HepG2 (cell line): Measurements from ENCODE around the gene STX4. TPM values are rescaled to one million over a fixed set of nuclear protein-coding genes. Genes with fewer than 3 reads are reported as not detected.

Experiments used
- AHR ChIP-seq: IDR thresholded peaks from 2 replicates; pipeline ENCODE4 v1.6.1; 2018; ENCODE audit warnings: missing genetic modification reagents, missing compliant biosample characterization
- CENPT ChIP-seq: sonication (generic); formaldehyde crosslinking; IDR thresholded peaks from 2 replicates; pipeline ENCODE4 v1.8.0; 2022; ENCODE audit warnings: low read depth, mild to moderate bottlenecking, moderate library complexity, missing genetic modification reagents
- ERF ChIP-seq: IDR thresholded peaks from 2 replicates; pipeline ENCODE4 v1.6.1; 2018; ENCODE audit warnings: missing biosample characterization, missing genetic modification reagents
- EZH2 ChIP-seq: conservative IDR thresholded peaks from 2 replicates; pipeline ENCODE4 v1.6.1; 2012; ENCODE audit warnings: mild to moderate bottlenecking, low read depth, low read length, moderate library complexity
- FOXK1 ChIP-seq: sonication (generic); formaldehyde crosslinking; IDR thresholded peaks from 2 replicates; pipeline ENCODE4 v1.4.0; 2020; ENCODE audit warnings: low read depth, missing genetic modification reagents, borderline replicate concordance
- HHEX ChIP-seq: IDR thresholded peaks from 2 replicates; pipeline ENCODE4 v1.6.1; 2016; ENCODE audit warnings: control low read depth
- ISL2 ChIP-seq: sonication (generic); formaldehyde crosslinking; IDR thresholded peaks from 2 replicates; pipeline ENCODE4 v1.5.0; 2020; ENCODE audit warnings: missing genetic modification reagents
- KDM5A ChIP-seq: fragments of 200-600 bp; sonication (generic); IDR thresholded peaks from 2 replicates; pipeline ENCODE4 v1.7.0; 2018; ENCODE audit warnings: antibody characterized with exemption, mild to moderate bottlenecking, low read length, borderline replicate concordance
- KDM5B ChIP-seq: sonication (generic); formaldehyde crosslinking; IDR thresholded peaks from 2 replicates; pipeline ENCODE4 v1.4.0; 2020; ENCODE audit warnings: missing genetic modification reagents, mild to moderate bottlenecking, borderline replicate concordance
- MATR3 ChIP-seq: sonication (generic); formaldehyde crosslinking; IDR thresholded peaks from 2 replicates; pipeline ENCODE4 v1.4.0; 2020; ENCODE audit warnings: missing genetic modification reagents
- MED1 ChIP-seq: sonication (generic); formaldehyde crosslinking; IDR thresholded peaks from 2 replicates; pipeline ENCODE4 v1.4.0; 2020; ENCODE audit warnings: missing genetic modification reagents
- NRL ChIP-seq: sonication (generic); formaldehyde crosslinking; IDR thresholded peaks from 2 replicates; pipeline ENCODE4 v1.5.0; 2020; ENCODE audit warnings: missing genetic modification reagents, mild to moderate bottlenecking, moderate library complexity, borderline replicate concordance
- REXO4 ChIP-seq: sonication (generic); formaldehyde crosslinking; IDR thresholded peaks from 2 replicates; pipeline ENCODE4 v1.8.0; 2022; ENCODE audit warnings: missing genetic modification reagents, mild to moderate bottlenecking, borderline replicate concordance
- ZNF136 ChIP-seq: sonication (generic); formaldehyde crosslinking; IDR thresholded peaks from 2 replicates; pipeline ENCODE4 v1.8.1; 2022; ENCODE audit warnings: low read depth, mild to moderate bottlenecking, moderate library complexity, missing genetic modification reagents
- ZNF160 ChIP-seq: sonication (generic); formaldehyde crosslinking; IDR thresholded peaks from 2 replicates; pipeline ENCODE4 v1.8.0; 2022; ENCODE audit warnings: mild to moderate bottlenecking, inconsistent platforms, missing genetic modification reagents
- ZNF335 ChIP-seq: sonication (generic); formaldehyde crosslinking; IDR thresholded peaks from 2 replicates; pipeline ENCODE4 v1.4.0; 2020; ENCODE audit warnings: missing genetic modification reagents
- ZNF34 ChIP-seq: sonication (generic); formaldehyde crosslinking; IDR thresholded peaks from 2 replicates; pipeline ENCODE4 v1.4.0; 2020; ENCODE audit warnings: mild to moderate bottlenecking, missing genetic modification reagents, borderline replicate concordance
- ZNF550 ChIP-seq: sonication (generic); formaldehyde crosslinking; IDR thresholded peaks from 2 replicates; pipeline ENCODE4 v1.4.0; 2020; ENCODE audit warnings: mild to moderate bottlenecking, missing genetic modification reagents, borderline replicate concordance
- ZSCAN22 ChIP-seq: sonication (generic); formaldehyde crosslinking; IDR thresholded peaks from 2 replicates; pipeline ENCODE4 v1.4.0; 2020; ENCODE audit warnings: mild to moderate bottlenecking, missing genetic modification reagents
- polyA plus RNA-seq, 8 experiments: library from polyadenylated mRNA; depleted of rRNA in 3 of 8; stranded (reverse) in 7 of 8; unstranded in 1 of 8; fragments of >200 nt; fragmentation: Illumina TruSeq in 4 of 8; extraction: Trizol in 4 of 8; gene quantifications; 2 replicates each; pipeline versions ENCODE4 v1.2.1 to v1.2.3, GENCODE V29; 2011 to 2016; ENCODE audit warnings: low read depth in 4 of 8, missing spikeins in 1 of 8, mixed read lengths in 1 of 8; ENCODE audit not compliant: insufficient read depth in 1 of 8
- total RNA-seq, 5 experiments: library from RNA; depleted of rRNA; stranded (reverse); fragments of >200 nt; fragmentation: Illumina TruSeq; extraction: Trizol; gene quantifications; 2 replicates each; pipeline ENCODE4 v1.2.3, GENCODE V29; 2016; ENCODE audit warnings: low read depth in 1 of 5
- TF ChIP-seq, protein P1 (sequence below): sonication (generic); formaldehyde crosslinking; IDR thresholded peaks from 2 replicates; pipeline ENCODE4 v1.5.0; 2020; ENCODE audit warnings: mild to moderate bottlenecking, missing genetic modification reagents
- TF ChIP-seq, protein P2 (sequence below): IDR thresholded peaks from 2 replicates; pipeline ENCODE4 v1.6.1; 2012; ENCODE audit warnings: low read length, improper control_type of control experiment
- TF ChIP-seq, protein P3 (sequence below): sonication (generic); formaldehyde crosslinking; IDR thresholded peaks from 2 replicates; pipeline ENCODE4 v1.4.0; 2020; ENCODE audit warnings: missing genetic modification reagents

The STX4 gene
- total and polyA plus RNA-seq, 2 of the 13 experiments (the other 11 are each of a cell fraction or from before 2014, with no cell fraction given) = 29.2 to 34.6 TPM

DNA sequence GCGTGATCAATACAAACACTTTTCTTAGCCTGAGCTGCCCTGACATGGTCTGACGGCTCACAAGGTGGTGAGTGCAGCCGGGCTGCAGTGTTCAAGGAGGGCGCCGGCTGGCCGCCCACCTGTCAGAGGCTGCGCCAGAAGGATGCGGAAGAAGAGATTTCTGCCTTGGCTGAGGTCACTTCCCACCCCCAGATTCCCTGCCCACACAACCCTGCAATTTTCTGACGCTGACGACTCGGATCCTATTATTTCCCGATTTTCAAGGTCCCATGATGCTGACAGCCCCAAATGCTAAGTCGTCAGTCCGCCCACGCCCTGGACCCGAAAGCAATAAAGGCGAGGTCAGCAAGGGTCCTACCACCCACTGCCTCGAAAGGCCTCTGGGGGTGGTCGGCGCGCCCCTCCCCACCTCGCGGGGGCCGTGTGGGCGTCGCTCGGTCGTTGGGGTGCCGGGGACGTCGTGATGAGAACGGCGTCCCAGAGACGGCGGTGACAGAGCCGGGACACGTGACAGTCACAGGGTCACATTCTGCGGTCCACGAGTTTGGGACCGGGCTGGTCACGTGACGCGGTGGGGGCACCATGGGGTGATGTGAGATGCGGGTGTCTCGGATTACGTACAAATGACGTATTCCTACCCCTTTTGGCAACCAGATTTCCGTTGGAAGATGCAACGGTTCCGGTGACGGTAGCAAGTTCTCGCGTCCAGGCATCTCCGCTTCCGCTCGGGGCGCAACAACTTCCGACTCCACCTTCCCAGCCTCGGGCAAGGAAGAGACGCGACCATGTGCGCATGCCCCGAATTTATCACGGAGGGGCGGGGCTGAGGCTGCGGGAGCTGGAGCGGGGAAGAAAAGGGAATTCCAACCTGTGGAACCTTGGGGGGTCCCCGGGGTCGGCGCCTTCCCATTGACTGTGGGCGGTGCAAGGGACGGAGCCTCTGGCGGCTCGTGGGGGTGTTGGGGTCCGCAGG, at the start of gene STX4 (continued):
- TF ChIP-seq, protein P1, sequence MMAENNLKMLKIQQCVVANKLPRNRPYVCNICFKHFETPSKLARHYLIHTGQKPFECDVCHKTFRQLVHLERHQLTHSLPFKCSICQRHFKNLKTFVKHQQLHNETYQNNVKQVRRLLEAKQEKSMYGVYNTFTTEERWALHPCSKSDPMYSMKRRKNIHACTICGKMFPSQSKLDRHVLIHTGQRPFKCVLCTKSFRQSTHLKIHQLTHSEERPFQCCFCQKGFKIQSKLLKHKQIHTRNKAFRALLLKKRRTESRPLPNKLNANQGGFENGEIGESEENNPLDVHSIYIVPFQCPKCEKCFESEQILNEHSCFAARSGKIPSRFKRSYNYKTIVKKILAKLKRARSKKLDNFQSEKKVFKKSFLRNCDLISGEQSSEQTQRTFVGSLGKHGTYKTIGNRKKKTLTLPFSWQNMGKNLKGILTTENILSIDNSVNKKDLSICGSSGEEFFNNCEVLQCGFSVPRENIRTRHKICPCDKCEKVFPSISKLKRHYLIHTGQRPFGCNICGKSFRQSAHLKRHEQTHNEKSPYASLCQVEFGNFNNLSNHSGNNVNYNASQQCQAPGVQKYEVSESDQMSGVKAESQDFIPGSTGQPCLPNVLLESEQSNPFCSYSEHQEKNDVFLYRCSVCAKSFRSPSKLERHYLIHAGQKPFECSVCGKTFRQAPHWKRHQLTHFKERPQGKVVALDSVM = peak; percentile 33; the same call in 1 of the 2 replicates
- TF ChIP-seq CENPT (no peak; the same call in 1 of the 2 replicates), ZNF160 (peak; percentile 81; the same call in 1 of the 2 replicates), AHR (peak; percentile 64; the same call in 1 of the 2 replicates), ZNF550 (no peak), MATR3 (CRISPR knock-in tag) (no peak), ZSCAN22 (CRISPR knock-in tag) (no peak), ERF (CRISPR knock-in tag) (peak; percentile 86; the same call in 1 of the 2 replicates), REXO4 (CRISPR knock-in tag) (peak; percentile 88; the same call in 1 of the 2 replicates), NRL (CRISPR knock-in tag) (peak; percentile 71; the same call in 1 of the 2 replicates), ISL2 (CRISPR knock-in tag) (peak; percentile 64), FOXK1 (CRISPR knock-in tag) (peak; percentile 82; the same call in 1 of the 2 replicates), KDM5B (CRISPR knock-in tag) (peak; percentile 77; the same call in 1 of the 2 replicates), KDM5A (no peak; the same call in 1 of the 2 replicates), ZNF34 (CRISPR knock-in tag) (0 out of 2 replicates have a peak, but pooled peaks have one; percentile 6), MED1 (CRISPR knock-in tag) (peak; percentile 79), HHEX (0 out of 2 replicates have a peak, but pooled peaks have one; percentile 7), ZNF136 (CRISPR knock-in tag) (peak; percentile 85; the same call in 1 of the 2 replicates), EZH2 (no peak), ZNF335 (no peak; the same call in none of the 2 replicates)
- TF ChIP-seq, protein P2, sequence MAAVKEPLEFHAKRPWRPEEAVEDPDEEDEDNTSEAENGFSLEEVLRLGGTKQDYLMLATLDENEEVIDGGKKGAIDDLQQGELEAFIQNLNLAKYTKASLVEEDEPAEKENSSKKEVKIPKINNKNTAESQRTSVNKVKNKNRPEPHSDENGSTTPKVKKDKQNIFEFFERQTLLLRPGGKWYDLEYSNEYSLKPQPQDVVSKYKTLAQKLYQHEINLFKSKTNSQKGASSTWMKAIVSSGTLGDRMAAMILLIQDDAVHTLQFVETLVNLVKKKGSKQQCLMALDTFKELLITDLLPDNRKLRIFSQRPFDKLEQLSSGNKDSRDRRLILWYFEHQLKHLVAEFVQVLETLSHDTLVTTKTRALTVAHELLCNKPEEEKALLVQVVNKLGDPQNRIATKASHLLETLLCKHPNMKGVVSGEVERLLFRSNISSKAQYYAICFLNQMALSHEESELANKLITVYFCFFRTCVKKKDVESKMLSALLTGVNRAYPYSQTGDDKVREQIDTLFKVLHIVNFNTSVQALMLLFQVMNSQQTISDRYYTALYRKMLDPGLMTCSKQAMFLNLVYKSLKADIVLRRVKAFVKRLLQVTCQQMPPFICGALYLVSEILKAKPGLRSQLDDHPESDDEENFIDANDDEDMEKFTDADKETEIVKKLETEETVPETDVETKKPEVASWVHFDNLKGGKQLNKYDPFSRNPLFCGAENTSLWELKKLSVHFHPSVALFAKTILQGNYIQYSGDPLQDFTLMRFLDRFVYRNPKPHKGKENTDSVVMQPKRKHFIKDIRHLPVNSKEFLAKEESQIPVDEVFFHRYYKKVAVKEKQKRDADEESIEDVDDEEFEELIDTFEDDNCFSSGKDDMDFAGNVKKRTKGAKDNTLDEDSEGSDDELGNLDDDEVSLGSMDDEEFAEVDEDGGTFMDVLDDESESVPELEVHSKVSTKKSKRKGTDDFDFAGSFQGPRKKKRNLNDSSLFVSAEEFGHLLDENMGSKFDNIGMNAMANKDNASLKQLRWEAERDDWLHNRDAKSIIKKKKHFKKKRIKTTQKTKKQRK = no peak
- TF ChIP-seq, protein P3, sequence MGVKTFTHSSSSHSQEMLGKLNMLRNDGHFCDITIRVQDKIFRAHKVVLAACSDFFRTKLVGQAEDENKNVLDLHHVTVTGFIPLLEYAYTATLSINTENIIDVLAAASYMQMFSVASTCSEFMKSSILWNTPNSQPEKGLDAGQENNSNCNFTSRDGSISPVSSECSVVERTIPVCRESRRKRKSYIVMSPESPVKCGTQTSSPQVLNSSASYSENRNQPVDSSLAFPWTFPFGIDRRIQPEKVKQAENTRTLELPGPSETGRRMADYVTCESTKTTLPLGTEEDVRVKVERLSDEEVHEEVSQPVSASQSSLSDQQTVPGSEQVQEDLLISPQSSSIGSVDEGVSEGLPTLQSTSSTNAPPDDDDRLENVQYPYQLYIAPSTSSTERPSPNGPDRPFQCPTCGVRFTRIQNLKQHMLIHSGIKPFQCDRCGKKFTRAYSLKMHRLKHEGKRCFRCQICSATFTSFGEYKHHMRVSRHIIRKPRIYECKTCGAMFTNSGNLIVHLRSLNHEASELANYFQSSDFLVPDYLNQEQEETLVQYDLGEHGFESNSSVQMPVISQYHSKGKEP (CRISPR knock-in tag) = no peak
